Psoas muscle (tissue), 8 donors: ENCODE data around the gene NFATC1. TPM values are rescaled to one million over a fixed set of nuclear protein-coding genes. Genes with fewer than 3 reads are reported as not detected.

Source experiments
- ATAC-seq, 4 donors: fragments of 200-7000 bp; cut with Tn5 transposase; one replicate each; pipeline ENCODE4 v1.9.1; 2020; ENCODE audit warnings: moderate library complexity in 3 of 4, mild to moderate bottlenecking in 2 of 4
- DNase-seq, 2 donors: peaks; one replicate each; pipeline ENCODE4 v3.0.0-alpha.2; 2020
- H3K27ac ChIP-seq: fragments of 200-600 bp; one replicate; pipeline ENCODE4 v1.8.0; 2022
- H3K27me3 ChIP-seq, 3 donors: fragments of 200-600 bp in 1 of 3; one replicate each; pipeline versions ENCODE4 v1.6.1 to v1.8.0; 2013 to 2022; ENCODE audit warnings: low read length in 2 of 3, mild to moderate bottlenecking in 2 of 3, moderate library complexity in 1 of 3; ENCODE audit not compliant: insufficient read depth in 3 of 3
- H3K36me3 ChIP-seq, 2 donors: fragments of 200-600 bp in 1 of 2; one replicate each; pipeline versions ENCODE4 v1.6.1 to v1.8.0; 2013 to 2022; ENCODE audit warnings: low read depth in 1 of 2, mild to moderate bottlenecking in 1 of 2, moderate library complexity in 1 of 2; ENCODE audit not compliant: insufficient read depth in 1 of 2
- H3K4me1 ChIP-seq: fragments of 200-600 bp; one replicate; pipeline ENCODE4 v1.8.0; 2022
- H3K4me3 ChIP-seq: fragments of 200-600 bp; one replicate; pipeline ENCODE4 v1.8.0; 2022; ENCODE audit warnings: mild to moderate bottlenecking
- H3K9me3 ChIP-seq: fragments of 200-600 bp; one replicate; pipeline ENCODE4 v1.8.0; 2022
- CTCF ChIP-seq: fragments of 200-600 bp; IDR thresholded peaks from one replicate; pipeline ENCODE4 v1.8.0; 2022; ENCODE audit warnings: antibody characterized with exemption
- WGBS, 3 donors: extraction: QIAGEN DNeasy Blood & Tissue Kit; methylation state at CpG; one replicate each; pipeline versions ENCODE4 v1.1.6 to v1.1.7; 2013; 5-methylcytosine and 5-hydroxymethylcytosine counted together
- intact Hi-C, 2 donors: fragments of 100-400 bp; cut with DNase I; formaldehyde crosslinking; loops; one replicate each; pipeline versions ENCODE4 v1.11.0 to v1.14.2; 2022
- polyA plus RNA-seq, 3 donors: library from polyadenylated mRNA; stranded (reverse); fragments of 200-250 nt; gene quantifications; one replicate each; pipeline ENCODE4 v1.2.3, GENCODE V29; 2013
- total RNA-seq, 4 donors: library from RNA; stranded (reverse); fragmentation: NEBNext Ultra II Directional in 2 of 4; extraction: Animal tissue kit (Norgen Biotek cat#: 25700) in 2 of 4; gene quantifications; one replicate each; pipeline versions ENCODE4 v1.2.1 to v1.2.4, GENCODE V29; 2021 to 2023
- donor health status: healthy with polysubstance abuse.
- donor health status: DM: no; HTN: no; CAD: no; lungs with moderate emphysema.
- donor health status: Bipolar disorder and iron deficiency.
- donor health status: healthy.
- donor health status: DM: yes; HTN: yes; CAD: no.
- donor health status: DM: no; HTN: no; CAD: no.
- donor health status: DM: no; HTN: no; CAD: no.
- donor health status: DM: yes; HTN: yes; CAD: no.

The NFATC1 gene
- total and polyA plus RNA-seq, 7 donors = 3.0 to 28.7 (median 21.0) TPM

DNA sequence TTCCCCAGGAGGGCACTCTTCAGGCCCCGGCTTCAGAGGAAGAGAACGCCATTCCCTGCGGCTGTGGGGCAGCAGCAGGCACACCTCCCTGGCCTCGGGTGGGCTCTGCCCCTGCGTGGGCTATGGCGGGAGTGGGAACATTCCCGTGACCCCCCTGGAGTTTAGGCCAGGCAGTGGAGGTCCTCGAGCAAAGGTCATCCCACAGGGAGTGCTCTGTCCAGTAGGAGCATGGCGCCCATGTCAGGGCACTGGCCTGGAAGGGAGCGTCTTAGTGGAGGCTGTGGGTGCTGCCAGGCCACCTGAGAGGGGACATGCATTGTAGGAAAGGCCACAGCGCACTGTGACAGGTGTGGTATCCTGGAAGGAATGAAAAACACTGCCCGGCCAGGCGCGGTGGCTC is 9.2 kb upstream of the NFATC1 start:
- Histone ChIP-seq H3K4me1 (peaks cover 6% of the 10 kb centered on the region), H3K27me3 (peaks cover 0 to 17% (median 2%) of the 10 kb centered on the region in 3 donors), H3K27ac (no peak overlapping the region), H3K36me3 (no peaks in the 10 kb centered on the region), H3K9me3 (no peaks in the 10 kb centered on the region), H3K4me3 (no peak overlapping the region)
- WGBS, 3 donors = 86 to 90% (median 87%) methylated on average over 14 of the region's 14 CpGs
- TF ChIP-seq CTCF = no peak
- ATAC-seq (no peak), DNase-seq (no peak)
- intact Hi-C loops = loop anchor here in 1 of 2 donors (10.0 kb wide), 1 partner anchor 558 kb away; no protein-coding TSS in a partner anchor

DNA sequence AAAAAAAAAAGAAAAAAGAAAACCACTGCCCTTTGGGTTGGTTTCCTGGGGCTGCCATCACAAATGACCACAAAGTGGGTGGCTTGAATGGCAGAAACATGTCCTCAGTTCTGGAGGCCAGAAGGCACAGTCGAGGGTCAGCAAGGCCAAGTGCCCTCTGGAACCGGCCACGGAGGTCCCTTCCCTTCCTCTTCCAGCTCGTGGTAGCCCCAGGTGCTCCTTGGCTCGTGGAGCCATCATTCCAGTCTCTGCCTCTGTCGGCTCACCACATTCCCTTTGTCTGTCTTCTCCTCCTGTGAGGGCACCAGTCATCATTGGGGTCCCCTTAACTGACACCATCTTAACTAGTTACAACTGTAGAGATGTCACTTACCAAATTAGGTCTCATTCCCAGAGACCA is 8.5 kb upstream of the NFATC1 start:
- TF ChIP-seq CTCF = no peak
- intact Hi-C loops = loop anchor here in 1 of 2 donors (10.0 kb wide), 1 partner anchor 558 kb away; no protein-coding TSS in a partner anchor
- no peak for DNase-seq
- peaks cover 0 to 17% (median 2%) of the 10 kb centered on the region in 3 donors for H3K27me3 ChIP-seq
- 61 to 79% (median 66%) methylated on average over 6 of the region's 6 CpGs for WGBS, 3 donors
- peaks cover 6% of the 10 kb centered on the region for H3K4me1 ChIP-seq
- no peak overlapping the region for H3K27ac ChIP-seq
- H3K4me3 ChIP-seq = no peak overlapping the region
- no peaks in the 10 kb centered on the region for H3K36me3 ChIP-seq
- no peak for ATAC-seq
- H3K9me3 ChIP-seq = no peaks in the 10 kb centered on the region

DNA sequence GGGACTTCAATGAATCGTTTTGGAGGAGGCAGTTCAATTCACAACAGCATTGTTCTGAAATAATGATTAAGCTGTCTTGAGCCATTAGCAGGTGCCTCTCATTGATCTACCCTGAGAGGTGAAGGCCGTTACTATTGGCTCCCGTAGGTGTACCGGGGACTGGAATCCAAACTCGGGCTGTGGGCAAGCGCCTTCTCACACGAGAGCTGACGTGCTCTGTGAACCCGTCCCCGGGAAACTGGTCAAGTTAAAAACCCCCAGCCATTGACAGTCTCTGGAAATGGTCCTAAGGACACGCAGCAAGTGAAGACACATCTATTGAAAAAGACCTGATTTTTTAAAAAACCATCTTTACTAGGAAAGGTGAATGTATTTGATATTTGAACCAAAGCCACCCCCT is 8.1 kb upstream of the NFATC1 start:
- Histone ChIP-seq H3K27ac (no peak overlapping the region), H3K4me3 (no peak overlapping the region), H3K4me1 (peaks cover 6% of the 10 kb centered on the region), H3K9me3 (no peaks in the 10 kb centered on the region), H3K36me3 (no peaks in the 10 kb centered on the region), H3K27me3 (peaks cover 0 to 17% (median 2%) of the 10 kb centered on the region in 3 donors)
- intact Hi-C loops = loop anchor here in 1 of 2 donors (10.0 kb wide), 1 partner anchor 557 kb away; no protein-coding TSS in a partner anchor
- WGBS, 3 donors = 72 to 77% (median 72%) methylated on average over 11 of the region's 11 CpGs
- ATAC-seq = no peak
- no peak for TF ChIP-seq CTCF
- no peak for DNase-seq

DNA sequence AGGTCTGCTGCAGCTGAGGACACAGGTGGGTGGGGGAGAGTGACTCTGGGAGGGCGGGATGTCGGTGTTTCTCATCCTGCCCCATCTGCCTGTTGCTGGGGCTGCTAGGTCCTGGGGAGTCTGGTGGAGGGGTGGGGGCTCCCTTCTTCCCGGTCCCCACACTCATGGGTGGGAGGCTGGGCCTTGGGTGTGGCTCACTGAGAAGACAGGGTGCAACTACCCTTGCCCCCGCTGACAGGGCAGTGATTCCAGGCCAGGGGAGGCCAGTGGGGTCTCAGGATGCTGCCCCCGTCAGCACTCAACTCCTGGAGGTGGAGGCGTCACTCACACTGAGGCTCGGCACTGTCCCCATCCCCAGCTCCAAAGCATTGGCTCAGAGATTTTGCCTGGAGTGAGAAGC is 7.7 kb upstream of the NFATC1 start:
- H3K27ac ChIP-seq = no peak overlapping the region
- no peak overlapping the region for H3K4me3 ChIP-seq
- H3K36me3 ChIP-seq = no peaks in the 10 kb centered on the region
- TF ChIP-seq CTCF = no peak
- WGBS, 3 donors = 59 to 71% (median 68%) methylated on average over 7 of the region's 7 CpGs
- H3K4me1 ChIP-seq = peaks cover 9% of the 10 kb centered on the region
- intact Hi-C loops = loop anchor here in 1 of 2 donors (10.0 kb wide), 1 partner anchor 557 kb away; no protein-coding TSS in a partner anchor
- peaks cover 0 to 17% (median 2%) of the 10 kb centered on the region in 3 donors for H3K27me3 ChIP-seq
- ATAC-seq (no peak), DNase-seq (no peak)
- H3K9me3 ChIP-seq = no peaks in the 10 kb centered on the region

DNA sequence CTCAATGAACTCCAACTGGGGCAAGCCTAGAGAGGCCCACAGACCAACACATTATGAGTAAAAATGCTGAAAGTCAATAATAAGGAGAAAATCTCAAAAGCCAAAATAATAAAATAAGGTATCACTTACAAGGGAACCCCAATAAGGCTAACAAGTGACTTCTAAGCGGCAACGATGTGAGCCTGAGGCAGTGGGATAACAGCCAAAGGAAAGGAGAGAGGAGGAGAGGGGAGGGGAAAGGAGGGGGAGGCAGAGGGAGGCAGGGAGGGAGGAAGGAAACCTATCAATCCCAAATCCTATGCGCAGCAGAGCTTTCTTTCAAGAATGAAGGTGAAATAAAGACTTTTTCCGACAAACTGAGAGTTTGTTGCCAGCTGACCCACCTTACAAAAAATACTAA is 6.0 kb upstream of the NFATC1 start:
- peaks cover 12% of the 10 kb centered on the region for H3K4me1 ChIP-seq
- peaks cover 0 to 14% (median 2%) of the 10 kb centered on the region in 3 donors for H3K27me3 ChIP-seq
- no peak for TF ChIP-seq CTCF
- H3K4me3 ChIP-seq = no peak overlapping the region
- intact Hi-C loops = loop anchor here (10.0 kb wide), 2 partner anchors 555 to 645 kb away; partner anchors contain the start of gene RBFA (in 1 of the 2)
- no peaks in the 10 kb centered on the region for H3K36me3 ChIP-seq
- DNase-seq = no peak
- H3K9me3 ChIP-seq = no peaks in the 10 kb centered on the region
- no peak overlapping the region for H3K27ac ChIP-seq
- 23 to 36% (median 33%) methylated on average over 4 of the region's 4 CpGs for WGBS, 3 donors
- no peak for ATAC-seq
